IPS-NIHi7 (cell line): ENCODE data around the gene BBS9.
"Not testable (repeated sequence)": the region's sequence is repeated elsewhere in the genome, so short reads cannot be mapped to it uniquely, and the experiment has no call there.

ENCODE experiments used
- DNase-seq: peaks from one replicate; pipeline ENCODE4 v3.0.0; 2012; ENCODE audit warnings: mixed read lengths; ENCODE audit errors: extremely low spot score

The BBS9 gene

GRCh38 chr7:33128990-33129805 lies at the start of gene BBS9:
Gene BBS9, plus strand, starts transcription at chr7:33129564. Its CDS starts 16,689 bp downstream, at chr7:33146253.
- peak; percentile 95 for DNase-seq

- no peak for DNase-seq
Measured at GRCh38 chr7:33079763-33080690, 49.3 kb upstream of the BBS9 start.

- DNase-seq = no peak
Measured at GRCh38 chr7:33087356-33087755, 42.0 kb upstream of the BBS9 start.

GRCh38 chr7:33087858-33088257 lies 41.5 kb upstream of the BBS9 start:
- no peak for DNase-seq

GRCh38 chr7:33089142-33089541 lies 40.2 kb upstream of the BBS9 start:
- no peak for DNase-seq

GRCh38 chr7:33091111-33091531 lies 38.2 kb upstream of the BBS9 start:
- no peak for DNase-seq

- DNase-seq = no peak
Measured at GRCh38 chr7:33091641-33092191, 37.6 kb upstream of the BBS9 start.

GRCh38 chr7:33093266-33093665 lies 36.1 kb upstream of the BBS9 start:
- DNase-seq = no peak

- not testable (repeated sequence) for DNase-seq
Measured at GRCh38 chr7:33094745-33095275, 34.6 kb upstream of the BBS9 start.

- no peak for DNase-seq
Measured at GRCh38 chr7:33099154-33099940, 30.0 kb upstream of the BBS9 start.

GRCh38 chr7:33100770-33101169 lies 28.6 kb upstream of the BBS9 start:
- no peak for DNase-seq

GRCh38 chr7:33101906-33102305 lies 27.5 kb upstream of the BBS9 start:
- no peak for DNase-seq

- DNase-seq = peak; percentile 67
Measured at GRCh38 chr7:33107136-33108066, 22.0 kb upstream of the BBS9 start.

GRCh38 chr7:33108554-33109004 lies 20.8 kb upstream of the BBS9 start:
- no peak for DNase-seq

GRCh38 chr7:33109005-33109757 lies 20.2 kb upstream of the BBS9 start, which contains the start of gene RP9:
Gene RP9, minus strand, starts transcription at chr7:33109404. Its CDS starts 32 bp downstream, at chr7:33109372.
- DNase-seq = peak; percentile 93

- DNase-seq = no peak
Measured at GRCh38 chr7:33109758-33110238, 19.6 kb upstream of the BBS9 start.

GRCh38 chr7:33111614-33112013 lies 17.8 kb upstream of the BBS9 start:
- no peak for DNase-seq

- DNase-seq = no peak
Measured at GRCh38 chr7:33114976-33115375, 14.4 kb upstream of the BBS9 start.

- DNase-seq = no peak
Measured at GRCh38 chr7:33118383-33118782, 11.0 kb upstream of the BBS9 start.
